Ramos (cell line): ENCODE measurements around the gene EPHA2.

ENCODE experiments used
- in situ Hi-C: fragments of 300-500 bp; cut with MboI; formaldehyde crosslinking; loops from one replicate; pipeline ENCODE4 v1.14.3; 2022; ENCODE audit warnings: low sequenced_read_pairs; ENCODE audit not compliant: unreplicated experiment

EPHA2 gene

GRCh38 chr1:16140068-16140596, 15.7 kb downstream of the EPHA2 start:
- in situ Hi-C loops: no loop called here

- in situ Hi-C loops: no loop called here
Observed at GRCh38 chr1:16139473-16139962, 16.4 kb downstream of the EPHA2 start.

- in situ Hi-C loops: no loop called here
Observed at GRCh38 chr1:16138772-16139221, 17.1 kb downstream of the EPHA2 start.

- in situ Hi-C loops: no loop called here
Observed at GRCh38 chr1:16137890-16138467, 17.9 kb downstream of the EPHA2 start.

GRCh38 chr1:16135501-16135900, 20.4 kb downstream of the EPHA2 start:
- in situ Hi-C loops: no loop called here

GRCh38 chr1:16134906-16135305, 21.0 kb downstream of the EPHA2 start:
- in situ Hi-C loops: no loop called here

GRCh38 chr1:16134066-16134801, 21.6 kb downstream of the EPHA2 start:
- in situ Hi-C loops: no loop called here

GRCh38 chr1:16133007-16133961, 22.6 kb downstream of the EPHA2 start:
- in situ Hi-C loops: no loop called here

GRCh38 chr1:16132325-16132785, 23.5 kb downstream of the EPHA2 start:
- in situ Hi-C loops: no loop called here

GRCh38 chr1:16131636-16132324, 24.1 kb downstream of the EPHA2 start:
- in situ Hi-C loops: no loop called here

GRCh38 chr1:16130827-16131226, 25.0 kb downstream of the EPHA2 start:
- in situ Hi-C loops: no loop called here

- in situ Hi-C loops: no loop called here
Observed at GRCh38 chr1:16129921-16130543, 25.8 kb downstream of the EPHA2 start.

- in situ Hi-C loops: no loop called here
Observed at GRCh38 chr1:16129316-16129715, 26.6 kb downstream of the EPHA2 start.

- in situ Hi-C loops: no loop called here
Observed at GRCh38 chr1:16128338-16128741, 27.5 kb downstream of the EPHA2 start.

GRCh38 chr1:16127676-16128337, 28.1 kb downstream of the EPHA2 start:
- in situ Hi-C loops: no loop called here

- in situ Hi-C loops: no loop called here
Observed at GRCh38 chr1:16126743-16127515, 28.9 kb downstream of the EPHA2 start.

GRCh38 chr1:16126160-16126559, 29.7 kb downstream of the EPHA2 start:
- in situ Hi-C loops: no loop called here

GRCh38 chr1:16125483-16125882, 30.4 kb downstream of the EPHA2 start:
- in situ Hi-C loops: no loop called here
